ENCODE data around the gene STK33.

Gene STK33

GRCh38 chr11:8593935-8594909 lies at the start of gene STK33:
STK33 (minus strand) TSS chr11:8594228; CDS start chr11:8474905, 119,323 bp downstream.
- DNase-seq, result peak; percentile 67 to 68

GRCh38 chr11:8642196-8642841 lies 48.3 kb upstream of the STK33 start:
- DNase-seq, result no peak

GRCh38 chr11:8641332-8641731 lies 47.3 kb upstream of the STK33 start:
- no peak for DNase-seq

GRCh38 chr11:8640267-8640906 lies 46.4 kb upstream of the STK33 start:
- DNase-seq, result no peak

- DNase-seq, result no peak
Measured at GRCh38 chr11:8639655-8640054, 45.6 kb upstream of the STK33 start.

GRCh38 chr11:8638300-8638699 lies 44.3 kb upstream of the STK33 start:
- no peak for DNase-seq

GRCh38 chr11:8636127-8636526 lies 42.1 kb upstream of the STK33 start:
- no peak for DNase-seq

- no peak for DNase-seq
Measured at GRCh38 chr11:8634498-8634897, 40.5 kb upstream of the STK33 start.

GRCh38 chr11:8631395-8632118 lies 37.5 kb upstream of the STK33 start:
- no peak for DNase-seq

GRCh38 chr11:8624698-8625097 lies 30.7 kb upstream of the STK33 start:
- no peak for DNase-seq

GRCh38 chr11:8621147-8621546 lies 27.1 kb upstream of the STK33 start:
- no peak for DNase-seq

- no peak for DNase-seq
Measured at GRCh38 chr11:8617063-8617462, 23.0 kb upstream of the STK33 start.

- no peak for DNase-seq
Measured at GRCh38 chr11:8615291-8616032, 21.4 kb upstream of the STK33 start.

- no peak for DNase-seq
Measured at GRCh38 chr11:8614497-8614896, 20.5 kb upstream of the STK33 start.

GRCh38 chr11:8613036-8613435 lies 19.0 kb upstream of the STK33 start:
- no peak for DNase-seq

- DNase-seq, result no peak
Measured at GRCh38 chr11:8612522-8612921, 18.5 kb upstream of the STK33 start.

- DNase-seq, result no peak
Measured at GRCh38 chr11:8610532-8611116, 16.6 kb upstream of the STK33 start.

GRCh38 chr11:8608652-8609051 lies 14.6 kb upstream of the STK33 start:
- no peak for DNase-seq

GRCh38 chr11:8605971-8606563 lies 12.0 kb upstream of the STK33 start:
- DNase-seq, result no peak

- peak; percentile 67 to 73 for DNase-seq
Measured at GRCh38 chr11:8604078-8604723, 10.2 kb upstream of the STK33 start.

- DNase-seq, result no peak
Measured at GRCh38 chr11:8603696-8604077, 9.7 kb upstream of the STK33 start.
